PC-3 (cell line): ENCODE results near the gene RALA. TPM values are rescaled to one million over a fixed set of nuclear protein-coding genes. Genes with fewer than 3 reads are reported as not detected.

ENCODE experiments used
- ATAC-seq: fragments of 200-7000 bp; cut with Tn5 transposase; 2 replicates; pipeline ENCODE4 v1.9.1; 2020; ENCODE audit warnings: mild to moderate bottlenecking, moderate library complexity
- Bru-seq: library from RNA; stranded (reverse); fragments of 400-500 nt; gene quantifications from one replicate; lab custom pipeline; 2021; lab: Mats Ljungman, UMichigan
- BruChase-seq, 2 experiments: library from RNA; stranded (reverse); fragments of 400-500 nt; gene quantifications; one replicate each; lab custom pipeline; 2021; lab: Mats Ljungman, UMichigan
- BruUV-seq: library from RNA; stranded (reverse); fragments of 400-500 nt; replicated peaks from 2 replicates; lab custom pipeline; 2021; lab: Mats Ljungman, UMichigan
- CTCF ChIA-PET: fragments of 300-600 bp; sonication (Branson Sonifier 250); formaldehyde crosslinking; loops from one replicate; lab custom pipeline; 2022; ENCODE audit warnings: antibody characterized with exemption; lab: Charles Lee
- POLR2A ChIA-PET: fragments of 300-600 bp; sonication (Branson Sonifier 250); formaldehyde crosslinking; loops from one replicate; lab custom pipeline; 2022; ENCODE audit warnings: antibody characterized with exemption; ENCODE audit not compliant: unreplicated experiment; lab: Charles Lee
- DNase-seq: peaks from one replicate; pipeline ENCODE4 v3.0.0-alpha.2; 2015
- H2AFZ ChIP-seq: fragments of 300-600 bp; sonication (generic); 2 replicates; pipeline ENCODE4 v1.6.0; 2016; ENCODE audit warnings: antibody characterized with exemption, low read length
- H3F3A ChIP-seq: fragments of 300-600 bp; sonication (generic); one replicate; pipeline ENCODE4 v1.6.0; 2017; ENCODE audit warnings: antibody characterized with exemption, low read length, control low read depth, mild to moderate bottlenecking; ENCODE audit not compliant: unreplicated experiment
- H3K27ac ChIP-seq: fragments of 300-600 bp; sonication (generic); 2 replicates; pipeline ENCODE4 v1.5.1; 2016; ENCODE audit warnings: mild to moderate bottlenecking, low read length
- H3K27me3 ChIP-seq: fragments of 300-600 bp; sonication (generic); 2 replicates; pipeline ENCODE4 v1.6.1; 2016; ENCODE audit warnings: low read length, mixed read lengths
- H3K36me3 ChIP-seq: fragments of 300-600 bp; sonication (generic); 2 replicates; pipeline ENCODE4 v1.6.1; 2016; ENCODE audit warnings: low read depth, mixed run types, low read length, mixed read lengths
- H3K4me1 ChIP-seq: fragments of 300-600 bp; sonication (generic); 2 replicates; pipeline ENCODE4 v1.5.1; 2016; ENCODE audit warnings: low read length; ENCODE audit not compliant: insufficient read depth
- H3K4me2 ChIP-seq: fragments of 300-600 bp; sonication (generic); 2 replicates; pipeline ENCODE4 v1.6.0; 2016; ENCODE audit warnings: low read length
- H3K4me3 ChIP-seq: fragments of 300-600 bp; sonication (generic); 2 replicates; pipeline ENCODE4 v1.5.1; 2016; ENCODE audit warnings: mild to moderate bottlenecking, low read length, mixed read lengths
- H3K79me2 ChIP-seq: fragments of 300-600 bp; sonication (generic); 2 replicates; pipeline ENCODE4 v1.6.1; 2017; ENCODE audit warnings: low read length, mixed read lengths
- H3K9ac ChIP-seq: fragments of 300-600 bp; sonication (generic); 2 replicates; pipeline ENCODE4 v1.6.0; 2016; ENCODE audit warnings: mild to moderate bottlenecking, low read length
- H3K9me2 ChIP-seq: fragments of 300-600 bp; sonication (generic); replicated peaks from 2 replicates; pipeline ENCODE4 v1.6.1; 2016; ENCODE audit warnings: mixed run types, low read length, mixed read lengths
- H3K9me3 ChIP-seq: fragments of 300-600 bp; sonication (generic); 2 replicates; pipeline ENCODE4 v1.6.1; 2016; ENCODE audit warnings: low read length, mixed read lengths
- H4K20me1 ChIP-seq: fragments of 300-600 bp; sonication (generic); 2 replicates; pipeline ENCODE4 v1.6.1; 2016; ENCODE audit warnings: low read length, mixed read lengths
- EZH2 ChIP-seq: fragments of 300-600 bp; sonication (generic); IDR thresholded peaks from one replicate; pipeline ENCODE4 v1.6.1; 2017; ENCODE audit warnings: antibody characterized with exemption, mild to moderate bottlenecking, low read length; ENCODE audit not compliant: unreplicated experiment
- EZH2phosphoT487 ChIP-seq: fragments of 300-600 bp; sonication (generic); IDR thresholded peaks from 2 replicates; pipeline ENCODE4 v1.6.1; 2018; ENCODE audit warnings: mild to moderate bottlenecking, antibody characterized with exemption, low read length, borderline replicate concordance
- intact Hi-C: fragments of 100-400 bp; cut with micrococcal nuclease; formaldehyde crosslinking; loops from 2 replicates; pipeline ENCODE4 v1.9.0; 2023
- long read RNA-seq: library from polyadenylated mRNA; unstranded; transcript quantifications from one replicate; pipeline ENCODE4 v2.0.0, GENCODE V29; 2021; ENCODE audit not compliant: unreplicated experiment
- total RNA-seq: library from RNA; depleted of rRNA; stranded (reverse); fragments of >200 nt; gene quantifications from 2 replicates; pipeline ENCODE4 v1.2.3, GENCODE V29; 2014; rRNA removed
- TF ChIP-seq, protein P1 (sequence below): fragments of 300-600 bp; sonication (generic); conservative IDR thresholded peaks from 2 replicates; pipeline ENCODE4 v1.5.1; 2017; ENCODE audit warnings: antibody characterized with exemption, low read depth, mild to moderate bottlenecking, low read length

RALA gene
- 7.5 and 12.9 TPM in 2 replicates for total RNA-seq
- Bru-seq, nascent RNA: percentile 88 among the genes with signal in this experiment
- percentile 82 among the genes with signal in this experiment for BruChase-seq, experiment 1, labeled RNA remaining after a 6-hour chase
- BruChase-seq, experiment 2, labeled RNA remaining after a 2-hour chase: percentile 81 among the genes with signal in this experiment
- long read RNA-seq, transcript RALA-201 (5 exons, 2,880 nt): major isoform, 102 of 125 reads
- long read RNA-seq, partial matches to known transcripts: 17 of 125 reads
- long read RNA-seq, other reads (novel, unspliced or antisense): 5 of 125 reads

DNA sequence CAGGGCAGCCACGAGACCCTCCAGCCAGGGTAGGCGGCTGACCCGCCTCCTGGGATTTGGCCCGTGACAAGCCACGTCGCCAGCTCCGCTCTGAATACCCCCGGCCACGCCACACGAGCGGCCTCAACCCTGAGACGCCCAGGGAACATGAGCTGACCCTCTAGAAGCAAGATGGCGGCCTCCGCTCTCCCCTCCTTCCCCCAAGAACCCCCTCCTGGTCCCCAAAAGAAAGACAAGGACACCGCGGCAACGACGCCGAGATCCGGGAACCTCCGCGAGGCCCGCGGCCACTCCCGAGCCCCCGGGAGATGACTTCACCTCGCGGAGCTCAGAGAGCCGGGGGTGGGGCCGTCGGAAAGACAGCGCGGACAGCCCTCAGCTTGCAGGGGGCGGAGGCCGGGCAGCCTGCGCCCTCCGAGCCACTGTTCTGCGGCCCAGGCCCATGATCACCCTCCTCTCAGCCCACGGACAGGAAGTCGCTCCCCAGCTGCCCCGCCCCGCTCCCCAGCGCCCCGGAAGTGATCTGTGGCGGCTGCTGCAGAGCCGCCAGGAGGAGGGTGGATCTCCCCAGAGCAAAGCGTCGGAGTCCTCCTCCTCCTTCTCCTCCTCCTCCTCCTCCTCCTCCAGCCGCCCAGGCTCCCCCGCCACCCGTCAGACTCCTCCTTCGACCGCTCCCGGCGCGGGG is at the start of gene RALA:
RALA (plus strand) TSS at position 526 of the 685 bp plus-strand sequence. CDS start 63,096 bp downstream, outside the sequence.
- no peaks in the 10 kb centered on the region for H3K27me3 ChIP-seq
- H3K79me2 ChIP-seq: peaks cover 59% of the 10 kb centered on the region
- ChIA-PET CTCF (interaction anchor here (0.7 to 1.7 kb wide), 2 partner anchors 14 to 43 kb away, joined by 3 to 10 read pairs; no protein-coding TSS in a partner anchor), POLR2A (interaction anchor here (0.5 to 0.7 kb wide), 2 partner anchors 126 to 1253 kb away, joined by 3 to 4 read pairs; no protein-coding TSS in a partner anchor)
- intact Hi-C loops: loop anchor here (5.0 kb wide), 1 partner anchor 324 kb away; no protein-coding TSS in a partner anchor
- no peaks in the 10 kb centered on the region for H3K36me3 ChIP-seq
- DNase-seq (peak; percentile 87), ATAC-seq (peak; percentile 92)
- peak within 1 kb of the TSS; percentile 75 for H3K27ac ChIP-seq
- TF ChIP-seq EZH2phosphoT487: no peak
- TF ChIP-seq, protein P1, sequence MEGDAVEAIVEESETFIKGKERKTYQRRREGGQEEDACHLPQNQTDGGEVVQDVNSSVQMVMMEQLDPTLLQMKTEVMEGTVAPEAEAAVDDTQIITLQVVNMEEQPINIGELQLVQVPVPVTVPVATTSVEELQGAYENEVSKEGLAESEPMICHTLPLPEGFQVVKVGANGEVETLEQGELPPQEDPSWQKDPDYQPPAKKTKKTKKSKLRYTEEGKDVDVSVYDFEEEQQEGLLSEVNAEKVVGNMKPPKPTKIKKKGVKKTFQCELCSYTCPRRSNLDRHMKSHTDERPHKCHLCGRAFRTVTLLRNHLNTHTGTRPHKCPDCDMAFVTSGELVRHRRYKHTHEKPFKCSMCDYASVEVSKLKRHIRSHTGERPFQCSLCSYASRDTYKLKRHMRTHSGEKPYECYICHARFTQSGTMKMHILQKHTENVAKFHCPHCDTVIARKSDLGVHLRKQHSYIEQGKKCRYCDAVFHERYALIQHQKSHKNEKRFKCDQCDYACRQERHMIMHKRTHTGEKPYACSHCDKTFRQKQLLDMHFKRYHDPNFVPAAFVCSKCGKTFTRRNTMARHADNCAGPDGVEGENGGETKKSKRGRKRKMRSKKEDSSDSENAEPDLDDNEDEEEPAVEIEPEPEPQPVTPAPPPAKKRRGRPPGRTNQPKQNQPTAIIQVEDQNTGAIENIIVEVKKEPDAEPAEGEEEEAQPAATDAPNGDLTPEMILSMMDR: no peak
- no peak for TF ChIP-seq EZH2
- peaks cover 4% of the 10 kb centered on the region for H3F3A ChIP-seq
- peak within 1 kb of the TSS; percentile 84 for H3K4me2 ChIP-seq
- peak within 1 kb of the TSS; percentile 78 for H2AFZ ChIP-seq
- no TSS peak for BruUV-seq
- H3K9ac ChIP-seq: peak within 1 kb of the TSS; percentile 99
- peaks cover 50% of the 10 kb centered on the region for H3K4me1 ChIP-seq
- H3K9me2 ChIP-seq: no peaks in the 10 kb centered on the region
- H4K20me1 ChIP-seq: peaks cover 22% of the 10 kb centered on the region
- H3K9me3 ChIP-seq: no peaks in the 10 kb centered on the region
- H3K4me3 ChIP-seq: peak within 1 kb of the TSS; percentile 83

- H3K9me2 ChIP-seq: no peaks in the 10 kb centered on the region
- H3K27me3 ChIP-seq: no peaks in the 10 kb centered on the region
- no peak overlapping the region for H3K27ac ChIP-seq
- H4K20me1 ChIP-seq: no peaks in the 10 kb centered on the region
- no peak overlapping the region for H3K4me3 ChIP-seq
- H3K9me3 ChIP-seq: no peaks in the 10 kb centered on the region
- no peak for DNase-seq
- POLR2A ChIA-PET: no interaction called here
- TF ChIP-seq EZH2phosphoT487 (no peak), EZH2 (no peak)
- TF ChIP-seq, protein P1: no peak
- H3K36me3 ChIP-seq: 0 out of 2 replicates have a peak, but pooled peaks cover 6% of the 10 kb centered on the region
- intact Hi-C loops: no loop called here
- no peak overlapping the region for H3K4me2 ChIP-seq
- no peaks in the 10 kb centered on the region for H3K4me1 ChIP-seq
- H3K9ac ChIP-seq: no peak overlapping the region
- no peaks in the 10 kb centered on the region for H3F3A ChIP-seq
- BruUV-seq: no TSS peak
- no peaks in the 10 kb centered on the region for H3K79me2 ChIP-seq
- CTCF ChIA-PET: no interaction called here
- H2AFZ ChIP-seq: no peak overlapping the region
- ATAC-seq: no peak
Observed at GRCh38 chr7:39574673-39575349, 48.6 kb upstream of the RALA start.
